ENCODE data around the gene ZNF423. TPM values are rescaled to one million over a fixed set of nuclear protein-coding genes. Genes with fewer than 3 reads are reported as not detected.

Gene ZNF423
- total RNA-seq, 1 donor from 2014 or later = 0.69 TPM

DNA sequence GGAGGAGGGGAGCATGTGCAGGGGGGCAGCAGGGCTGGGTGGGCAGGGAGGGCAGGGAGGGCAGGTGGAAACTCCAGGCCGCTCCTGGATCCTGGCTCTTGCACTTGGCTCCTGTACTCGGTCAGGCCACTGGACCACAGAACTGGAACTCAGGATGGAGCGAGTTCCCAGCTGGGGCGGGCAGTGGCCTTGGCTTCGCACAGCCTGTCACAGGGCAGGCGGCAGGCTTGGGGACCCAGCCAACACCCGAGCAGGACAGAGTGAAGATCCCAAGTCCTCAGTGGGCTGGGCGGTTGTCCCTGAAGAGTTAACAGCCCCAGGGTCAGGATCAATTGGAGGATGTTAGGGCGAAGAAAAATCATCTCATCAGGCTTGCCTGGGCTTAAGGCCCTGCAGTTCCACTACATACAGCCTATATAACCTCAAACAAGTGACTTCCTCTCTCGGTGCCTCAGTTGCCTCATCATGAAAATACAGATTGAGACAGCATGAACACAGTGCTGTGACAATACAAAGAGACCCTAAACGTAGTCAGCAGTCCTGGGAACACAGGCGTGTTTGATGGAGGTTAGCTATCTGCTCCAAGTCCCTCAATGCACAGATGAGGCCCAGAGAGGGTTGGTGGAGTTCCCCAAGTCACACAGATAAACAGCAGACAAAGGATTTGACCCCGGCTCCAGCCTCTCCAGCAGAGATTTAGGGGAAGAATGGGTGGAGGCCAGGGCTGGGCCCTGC is 21.9 kb downstream of the ZNF423 start:
- TF ChIP-seq, protein P1, sequence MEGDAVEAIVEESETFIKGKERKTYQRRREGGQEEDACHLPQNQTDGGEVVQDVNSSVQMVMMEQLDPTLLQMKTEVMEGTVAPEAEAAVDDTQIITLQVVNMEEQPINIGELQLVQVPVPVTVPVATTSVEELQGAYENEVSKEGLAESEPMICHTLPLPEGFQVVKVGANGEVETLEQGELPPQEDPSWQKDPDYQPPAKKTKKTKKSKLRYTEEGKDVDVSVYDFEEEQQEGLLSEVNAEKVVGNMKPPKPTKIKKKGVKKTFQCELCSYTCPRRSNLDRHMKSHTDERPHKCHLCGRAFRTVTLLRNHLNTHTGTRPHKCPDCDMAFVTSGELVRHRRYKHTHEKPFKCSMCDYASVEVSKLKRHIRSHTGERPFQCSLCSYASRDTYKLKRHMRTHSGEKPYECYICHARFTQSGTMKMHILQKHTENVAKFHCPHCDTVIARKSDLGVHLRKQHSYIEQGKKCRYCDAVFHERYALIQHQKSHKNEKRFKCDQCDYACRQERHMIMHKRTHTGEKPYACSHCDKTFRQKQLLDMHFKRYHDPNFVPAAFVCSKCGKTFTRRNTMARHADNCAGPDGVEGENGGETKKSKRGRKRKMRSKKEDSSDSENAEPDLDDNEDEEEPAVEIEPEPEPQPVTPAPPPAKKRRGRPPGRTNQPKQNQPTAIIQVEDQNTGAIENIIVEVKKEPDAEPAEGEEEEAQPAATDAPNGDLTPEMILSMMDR (conservative IDR thresholded peaks at IDR 0.05; ENCODE audit: low read depth, low read length) = no peak
- H3K4me3 ChIP-seq (ENCODE audit: low read depth, low read length) = no peak overlapping the region
- no peak for DNase-seq (ENCODE audit: low read depth)

- TF ChIP-seq, protein P1 (conservative IDR thresholded peaks at IDR 0.05; ENCODE audit: low read depth, low read length) = no peak
- H3K4me3 ChIP-seq (ENCODE audit: low read depth, low read length) = no peak overlapping the region
- DNase-seq (ENCODE audit: low read depth) = no peak
Measured at GRCh38 chr16:49833085-49833484, 22.8 kb downstream of the ZNF423 start.

GRCh38 chr16:49832177-49832576 is 23.7 kb downstream of the ZNF423 start:
- TF ChIP-seq, protein P1 (conservative IDR thresholded peaks at IDR 0.05; ENCODE audit: low read depth, low read length) = no peak
- no peak overlapping the region for H3K4me3 ChIP-seq (ENCODE audit: low read depth, low read length)
- no peak for DNase-seq (ENCODE audit: low read depth)

- H3K4me3 ChIP-seq (ENCODE audit: low read depth, low read length) = no peak overlapping the region
- no peak for DNase-seq (ENCODE audit: low read depth)
- TF ChIP-seq, protein P1 (conservative IDR thresholded peaks at IDR 0.05; ENCODE audit: low read depth, low read length) = no peak
Measured at GRCh38 chr16:49830873-49831272, 25.0 kb downstream of the ZNF423 start.

GRCh38 chr16:49828533-49829267 is 27.2 kb downstream of the ZNF423 start:
- TF ChIP-seq, protein P1 (conservative IDR thresholded peaks at IDR 0.05; ENCODE audit: low read depth, low read length) = no peak
- DNase-seq (ENCODE audit: low read depth) = no peak
- no peak overlapping the region for H3K4me3 ChIP-seq (ENCODE audit: low read depth, low read length)

DNA sequence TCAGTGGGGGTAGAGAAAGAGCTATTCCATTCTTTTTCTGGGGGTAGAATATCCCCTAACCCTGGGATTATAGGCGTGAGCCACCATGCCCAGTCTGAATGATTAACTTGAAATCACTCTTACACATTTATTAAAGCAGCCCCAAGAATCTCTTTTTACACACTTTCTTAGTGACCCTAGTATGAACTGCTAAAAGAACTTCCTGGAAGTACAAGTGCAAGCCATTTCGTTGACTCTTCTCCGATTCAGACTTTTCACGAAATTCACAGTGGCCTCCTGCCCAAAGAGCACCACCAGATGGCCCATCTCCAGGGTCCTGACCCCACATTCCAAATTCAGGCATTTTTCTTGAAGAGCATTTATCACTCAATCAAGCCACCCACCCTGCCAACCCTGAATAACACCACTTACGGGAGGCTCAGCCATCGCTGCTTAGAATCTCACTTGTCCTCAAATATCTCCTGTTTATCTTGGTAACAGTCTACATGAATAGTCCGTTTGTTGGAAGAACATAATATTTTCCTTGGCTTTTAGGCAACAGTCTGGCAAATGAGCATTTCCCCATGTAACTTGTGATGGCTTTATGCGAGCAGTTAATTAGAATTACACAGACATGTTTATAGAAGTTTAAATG is 28.0 kb downstream of the ZNF423 start:
- TF ChIP-seq, protein P1 (conservative IDR thresholded peaks at IDR 0.05; ENCODE audit: low read depth, low read length) = no peak
- H3K4me3 ChIP-seq (ENCODE audit: low read depth, low read length) = no peak overlapping the region
- no peak for DNase-seq (ENCODE audit: low read depth)
